ENCODE measurements around the gene OBP2B.

GRCh38 chr9:133161547-133161950, 47.5 kb downstream of the OBP2B start:
- TF ChIP-seq CTCF (IDR thresholded peaks at IDR 0.05) (no peak), POLR2A (IDR thresholded peaks at IDR 0.05) (no peak)

Measured in body of pancreas (tissue), 4 donors.